Subcutaneous preadipocyte (primary cell): ENCODE results near the gene PRKAG2. TPM values are rescaled to one million over a fixed set of nuclear protein-coding genes. Genes with fewer than 3 reads are reported as not detected.

Source experiments
- small RNA-seq: library from RNA; depleted of rRNA; stranded (forward); fragments of <200 nt; gene quantifications from one replicate; pipeline ENCODE3, GENCODE V24; 2012
- total RNA-seq: library from RNA; depleted of rRNA; stranded (reverse); fragments of >200 nt; gene quantifications from 2 replicates; pipeline ENCODE4 v1.2.3, GENCODE V29; 2012

The PRKAG2 gene
- total RNA-seq, result 12.5 and 12.9 TPM in 2 replicates

GRCh38 chr7:151876899-151877777, at the start of gene PRKAG2:
Gene PRKAG2, minus strand, starts transcription at chr7:151877115. Its CDS starts 495 bp downstream, at chr7:151876620.

GRCh38 chr7:151519765-151520418, 357.0 kb downstream of the PRKAG2 start, which contains the start of gene RHEB:
Gene RHEB, minus strand, starts transcription at chr7:151519895. Its CDS starts 384 bp downstream, at chr7:151519511.

Small RNA genes lying within 50 kb of the gene (small RNA-seq; reads per million reads assigned to genes)
- not detected for gene RF00019
- gene RNU6-604P, result not detected

Other genes with a start within 250 kb of the PRKAG2 start
- not detected in 2 replicates for gene GALNTL5, start 79.3 kb upstream of the PRKAG2 start, total RNA-seq
- gene GALNT11, start 148.6 kb upstream of the PRKAG2 start, total RNA-seq, result 35.2 and 48.9 TPM in 2 replicates